SH-SY5Y (cell line): Measurements from ENCODE around the gene CFAP92.

ENCODE experiments used
- GATA2 ChIP-seq: IDR thresholded peaks from 2 replicates; pipeline ENCODE4 v1.6.1; 2011; ENCODE audit warnings: mild to moderate bottlenecking, low read depth, low read length
- GATA3 ChIP-seq: IDR thresholded peaks from 2 replicates; pipeline ENCODE4 v1.6.1; 2011; ENCODE audit warnings: low read depth, mild to moderate bottlenecking, low read length, moderate library complexity

Gene CFAP92

GRCh38 chr3:129004639-129005295, 10.9 kb upstream of the CFAP92 start:
- no peak for TF ChIP-seq GATA3
- no peak for TF ChIP-seq GATA2

DNA sequence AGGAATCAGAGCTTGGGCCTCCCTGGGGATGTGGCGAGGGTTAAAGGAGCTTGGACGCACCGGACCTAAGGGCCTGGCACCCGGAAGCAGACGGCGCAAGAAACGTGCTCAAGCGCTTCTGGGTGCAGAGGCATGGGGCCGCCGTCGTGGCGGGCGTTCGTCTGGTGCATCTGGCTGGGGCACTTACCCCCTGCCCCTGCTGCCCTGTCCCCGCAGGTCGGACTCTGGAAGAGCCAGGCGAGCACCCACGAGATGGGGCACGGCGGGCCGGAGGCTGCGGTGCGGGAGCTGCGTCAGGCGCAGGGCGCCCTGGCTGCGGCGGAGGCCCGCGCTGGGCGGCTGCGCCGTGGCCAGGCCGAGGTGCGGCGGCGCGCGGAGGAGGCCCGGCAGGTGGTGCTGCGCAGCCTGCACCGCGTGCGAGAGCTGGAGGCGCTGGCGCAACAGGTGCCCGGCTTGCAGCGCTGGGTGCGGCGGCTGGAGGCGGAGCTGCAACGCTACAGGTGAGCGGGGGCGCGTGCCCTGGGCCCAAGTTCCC, 9.8 kb upstream of the CFAP92 start:
- TF ChIP-seq GATA2 (no peak), GATA3 (no peak)

- TF ChIP-seq GATA2, result no peak
- TF ChIP-seq GATA3, result no peak
Observed at GRCh38 chr3:129002573-129003569, 9.0 kb upstream of the CFAP92 start.

DNA sequence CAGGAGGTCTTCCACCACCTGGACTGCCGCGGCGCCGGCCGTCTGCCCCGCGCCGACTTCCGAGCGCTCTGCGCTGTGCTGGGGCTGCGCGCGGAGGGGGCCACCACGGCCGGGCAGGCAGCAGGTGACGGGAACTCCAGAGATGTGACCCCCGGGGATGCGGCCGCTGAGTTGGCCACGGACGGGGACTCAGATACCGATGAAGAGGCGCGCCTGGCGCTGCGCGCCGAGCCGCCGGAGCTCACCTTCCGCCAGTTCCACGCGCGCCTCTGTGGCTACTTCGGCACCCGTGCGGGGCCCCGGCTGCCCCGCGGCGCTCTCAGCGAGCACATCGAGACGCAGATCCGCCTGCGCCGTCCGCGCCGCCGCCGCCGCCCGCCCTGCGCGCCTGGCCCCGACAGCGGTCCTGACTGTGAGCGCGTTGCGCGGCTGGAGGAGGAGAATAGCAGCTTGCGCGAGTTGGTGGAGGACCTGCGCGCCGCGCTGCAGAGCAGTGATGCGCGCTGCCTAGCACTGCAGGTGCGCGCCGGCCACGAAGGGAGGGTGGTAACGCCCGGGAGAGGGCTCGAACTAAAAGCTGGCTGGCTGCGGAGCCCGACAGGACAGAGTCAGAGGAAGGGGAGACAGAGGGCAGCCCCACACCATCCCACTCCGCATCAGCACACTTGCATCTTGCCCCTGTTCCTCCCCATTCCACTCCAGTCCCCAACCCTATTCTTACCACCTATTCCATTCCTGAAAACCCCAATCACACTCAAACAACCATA, 8.1 kb upstream of the CFAP92 start:
- TF ChIP-seq GATA2 (no peak), GATA3 (no peak)

DNA sequence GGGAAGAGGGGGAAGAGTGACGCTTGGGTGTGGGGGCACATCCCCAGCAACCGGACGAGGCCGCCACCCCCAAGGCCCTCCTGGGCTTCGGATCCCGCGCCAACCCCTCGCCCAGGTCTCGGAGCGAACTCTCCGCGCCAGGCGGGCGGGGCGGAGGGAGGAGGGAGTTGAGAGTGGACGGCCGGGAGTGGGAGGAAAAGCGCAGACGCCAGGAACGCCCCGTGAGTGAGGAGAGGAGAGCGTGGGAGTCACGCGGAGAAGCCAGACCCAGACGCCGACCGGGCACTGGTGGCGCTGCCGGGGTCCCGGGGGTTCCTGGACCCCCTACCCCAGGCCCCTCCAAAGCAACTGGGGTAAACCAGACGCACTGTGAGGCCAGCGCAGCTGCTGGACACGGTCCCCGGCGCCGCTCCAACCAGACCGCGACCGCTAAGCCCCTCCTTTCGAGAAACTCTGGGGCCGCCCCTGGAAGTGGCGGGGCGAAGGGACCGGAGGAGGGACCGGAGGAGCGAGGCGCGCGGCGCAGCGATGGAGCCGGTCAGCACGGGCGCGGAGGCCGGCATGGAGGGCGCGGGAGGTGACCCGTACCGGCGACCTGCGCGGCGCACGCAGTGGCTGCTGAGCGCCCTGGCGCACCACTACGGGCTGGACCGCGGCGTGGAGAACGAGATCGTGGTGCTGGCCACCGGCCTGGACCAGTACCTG, 7.4 kb upstream of the CFAP92 start, which contains the start of gene EFCC1:
EFCC1 (plus strand) TSS at position 204 of the 705 bp plus-strand sequence; CDS start at position 529, 325 bp downstream.
- TF ChIP-seq GATA3 (no peak), GATA2 (no peak)

- TF ChIP-seq GATA2 (no peak), GATA3 (no peak)
Observed at GRCh38 chr3:129000742-129001100, 6.8 kb upstream of the CFAP92 start.

DNA sequence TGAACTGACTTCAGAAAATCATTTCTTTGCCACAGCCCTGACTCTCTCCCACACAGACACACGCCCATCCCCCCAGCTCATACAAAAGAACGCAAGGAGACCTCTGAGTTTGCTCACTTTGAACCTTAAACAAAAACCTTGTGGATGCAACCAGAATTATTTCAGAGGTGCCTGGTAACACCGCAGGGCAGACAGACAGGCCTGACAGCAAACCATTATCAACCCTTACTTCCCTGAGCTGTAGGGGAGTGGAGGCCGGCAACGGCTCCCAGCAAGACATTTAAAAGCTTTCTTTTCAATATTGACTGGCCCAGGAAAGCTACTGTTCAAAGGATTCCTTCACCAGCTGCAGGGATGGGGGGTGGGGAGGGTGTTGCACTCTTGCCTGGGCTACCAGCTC, 5.2 kb upstream of the CFAP92 start:
- TF ChIP-seq GATA2 (no peak), GATA3 (no peak)

- TF ChIP-seq GATA2, result no peak
- TF ChIP-seq GATA3, result no peak
Observed at GRCh38 chr3:128998561-128998960, 4.7 kb upstream of the CFAP92 start.

GRCh38 chr3:128997486-128998133, 3.7 kb upstream of the CFAP92 start:
- TF ChIP-seq GATA3 (no peak), GATA2 (no peak)

- no peak for TF ChIP-seq GATA2
- no peak for TF ChIP-seq GATA3
Observed at GRCh38 chr3:128996726-128997125, 2.9 kb upstream of the CFAP92 start.

GRCh38 chr3:128996200-128996599, 2.3 kb upstream of the CFAP92 start:
- TF ChIP-seq GATA2 (no peak), GATA3 (no peak)

DNA sequence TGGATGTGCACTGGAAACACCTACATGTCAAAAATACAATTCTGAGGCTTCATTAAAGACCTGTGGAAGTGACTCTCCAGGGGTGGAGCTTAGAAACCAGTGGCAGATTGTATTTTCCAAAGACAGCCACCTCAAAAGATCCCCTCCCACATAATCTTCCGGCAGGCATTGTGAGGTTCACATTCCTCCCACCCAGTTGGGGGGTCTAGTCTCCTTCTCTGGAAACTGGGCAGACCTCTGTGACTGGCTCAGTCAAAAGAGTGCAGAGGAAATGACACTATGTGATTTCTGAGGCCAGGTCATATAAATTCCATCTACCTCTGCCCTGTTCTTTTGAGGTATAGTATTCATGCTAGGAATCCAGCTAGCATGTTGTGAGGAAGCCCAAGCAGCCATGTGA, 1.9 kb upstream of the CFAP92 start:
- TF ChIP-seq GATA3 (no peak), GATA2 (no peak)
